T-helper 1 cell treated with Interleukin-12 subunit alpha and Interleukin-12 subunit beta and Interleukin-4 antibody, amounts not matched to agents 30 μg/mL and 1 μg/mL, for 36 hours (primary cell): ENCODE data around the gene NDE1.
"Not testable (repeated sequence)": the region's sequence is repeated elsewhere in the genome, so short reads cannot be mapped to it uniquely, and the experiment has no call there.

Experiments used
- H3K27ac Mint-ChIP-seq: one replicate; pipeline ENCODE4 v1.8.0; 2021; ENCODE audit warnings: mild to moderate bottlenecking, mixed read lengths
- H3K27me3 Mint-ChIP-seq: one replicate; pipeline ENCODE4 v1.8.0; 2021; ENCODE audit warnings: low read depth, mixed read lengths
- H3K36me3 Mint-ChIP-seq: one replicate; pipeline ENCODE4 v1.8.0; 2021; ENCODE audit warnings: low read depth, mixed read lengths
- H3K4me1 Mint-ChIP-seq: one replicate; pipeline ENCODE4 v1.8.0; 2021; ENCODE audit warnings: low read depth, mixed read lengths
- H3K4me3 Mint-ChIP-seq: one replicate; pipeline ENCODE4 v1.8.0; 2021; ENCODE audit warnings: mild to moderate bottlenecking, moderate library complexity, mixed read lengths
- H3K9me3 Mint-ChIP-seq: one replicate; pipeline ENCODE4 v1.8.0; 2021; ENCODE audit warnings: mixed read lengths

NDE1 gene

DNA sequence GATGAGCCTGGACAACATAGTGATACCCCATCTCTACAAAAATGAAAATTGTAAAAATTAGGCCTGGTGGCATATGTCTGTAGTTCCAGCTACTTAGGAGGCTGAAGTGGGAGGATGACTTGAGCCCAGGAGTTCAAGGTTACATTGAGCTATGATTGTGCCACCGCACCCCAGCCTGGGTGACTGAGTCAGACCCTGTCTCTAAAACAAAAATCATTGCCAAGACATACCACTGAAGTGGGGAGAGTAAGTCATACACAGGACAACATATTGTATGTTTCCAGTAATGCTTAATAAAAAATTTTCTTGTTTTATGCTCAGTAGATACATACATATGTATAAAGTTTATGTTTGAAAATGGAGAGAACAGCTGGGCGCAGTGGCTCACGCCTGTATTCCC is 39.2 kb downstream of the NDE1 start:
- no peaks in the 10 kb centered on the region for H3K9me3 Mint-ChIP-seq
- H3K27ac Mint-ChIP-seq = no peak overlapping the region
- peaks cover 46% of the 10 kb centered on the region for H3K36me3 Mint-ChIP-seq
- H3K4me1 Mint-ChIP-seq = no peaks in the 10 kb centered on the region
- no peak overlapping the region for H3K4me3 Mint-ChIP-seq
- H3K27me3 Mint-ChIP-seq = no peaks in the 10 kb centered on the region

GRCh38 chr16:15690296-15690695 is 40.3 kb downstream of the NDE1 start:
- Mint-ChIP-seq H3K4me3 (no peak overlapping the region), H3K27ac (no peak overlapping the region), H3K36me3 (peaks cover 50% of the 10 kb centered on the region), H3K9me3 (no peaks in the 10 kb centered on the region), H3K27me3 (no peaks in the 10 kb centered on the region), H3K4me1 (no peaks in the 10 kb centered on the region)

GRCh38 chr16:15691046-15691445 is 41.0 kb downstream of the NDE1 start:
- H3K36me3 Mint-ChIP-seq = peaks cover 47% of the 10 kb centered on the region
- no peaks in the 10 kb centered on the region for H3K27me3 Mint-ChIP-seq
- no peak overlapping the region for H3K4me3 Mint-ChIP-seq
- H3K9me3 Mint-ChIP-seq = no peaks in the 10 kb centered on the region
- H3K4me1 Mint-ChIP-seq = no peaks in the 10 kb centered on the region
- H3K27ac Mint-ChIP-seq = no peak overlapping the region

- H3K36me3 Mint-ChIP-seq = peaks cover 46% of the 10 kb centered on the region
- not testable (repeated sequence) for H3K4me1 Mint-ChIP-seq, H3K27me3 Mint-ChIP-seq, H3K4me3 Mint-ChIP-seq, H3K27ac Mint-ChIP-seq, H3K9me3 Mint-ChIP-seq
Observed at GRCh38 chr16:15692508-15692907, 42.5 kb downstream of the NDE1 start.

DNA sequence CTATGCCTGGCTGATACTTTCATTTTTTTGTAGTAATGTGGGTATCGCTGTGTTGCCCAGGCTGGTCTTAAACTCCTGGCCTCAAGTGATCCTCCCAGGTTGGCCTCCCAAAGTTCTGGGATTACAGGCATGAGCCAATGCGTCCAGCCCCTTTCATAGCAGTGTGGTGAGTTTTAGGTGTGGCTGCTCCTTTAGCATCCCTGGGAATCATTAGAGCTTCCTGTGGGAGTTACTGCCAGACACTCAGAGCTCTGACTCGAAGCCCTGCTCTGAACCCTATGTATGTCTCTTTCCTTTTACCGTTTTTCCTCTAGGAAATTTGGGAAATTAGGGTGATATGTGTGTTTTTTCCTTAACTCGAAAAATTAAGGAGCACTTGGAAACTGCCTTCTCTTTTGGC is 44.5 kb downstream of the NDE1 start:
- H3K9me3 Mint-ChIP-seq = no peaks in the 10 kb centered on the region
- no peaks in the 10 kb centered on the region for H3K4me1 Mint-ChIP-seq
- peaks cover 43% of the 10 kb centered on the region for H3K36me3 Mint-ChIP-seq
- H3K27ac Mint-ChIP-seq = no peak overlapping the region
- no peaks in the 10 kb centered on the region for H3K27me3 Mint-ChIP-seq
- no peak overlapping the region for H3K4me3 Mint-ChIP-seq

DNA sequence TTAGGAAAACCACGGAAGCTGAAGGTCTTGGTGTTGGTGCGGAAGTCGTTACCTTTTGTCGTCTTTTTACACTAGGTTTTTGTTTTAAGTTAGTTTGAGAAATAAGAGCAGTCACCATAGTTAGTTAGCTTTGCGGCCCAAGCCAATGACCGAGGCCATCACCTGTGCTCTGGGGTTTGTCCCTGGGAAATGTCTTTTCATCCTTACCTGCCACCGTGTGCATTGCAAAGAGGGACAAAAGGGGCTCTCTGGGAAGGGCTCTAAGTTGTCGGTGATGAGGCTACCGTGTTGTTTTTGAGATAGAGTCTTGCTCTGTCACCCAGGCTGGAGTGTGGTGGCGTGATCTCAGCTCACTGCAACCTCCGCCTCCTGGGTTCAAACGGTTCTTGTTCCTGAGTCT is 49.8 kb downstream of the NDE1 start:
- Mint-ChIP-seq H3K9me3 (no peaks in the 10 kb centered on the region), H3K36me3 (peaks cover 34% of the 10 kb centered on the region), H3K27me3 (no peaks in the 10 kb centered on the region), H3K4me1 (peaks cover 13% of the 10 kb centered on the region), H3K27ac (no peak overlapping the region), H3K4me3 (no peak overlapping the region)

GRCh38 chr16:15701367-15701766 is 51.3 kb downstream of the NDE1 start:
- Mint-ChIP-seq H3K4me1 (peaks cover 13% of the 10 kb centered on the region), H3K36me3 (peaks cover 35% of the 10 kb centered on the region), H3K27ac (no peak overlapping the region), H3K4me3 (no peak overlapping the region), H3K27me3 (no peaks in the 10 kb centered on the region), H3K9me3 (no peaks in the 10 kb centered on the region)

DNA sequence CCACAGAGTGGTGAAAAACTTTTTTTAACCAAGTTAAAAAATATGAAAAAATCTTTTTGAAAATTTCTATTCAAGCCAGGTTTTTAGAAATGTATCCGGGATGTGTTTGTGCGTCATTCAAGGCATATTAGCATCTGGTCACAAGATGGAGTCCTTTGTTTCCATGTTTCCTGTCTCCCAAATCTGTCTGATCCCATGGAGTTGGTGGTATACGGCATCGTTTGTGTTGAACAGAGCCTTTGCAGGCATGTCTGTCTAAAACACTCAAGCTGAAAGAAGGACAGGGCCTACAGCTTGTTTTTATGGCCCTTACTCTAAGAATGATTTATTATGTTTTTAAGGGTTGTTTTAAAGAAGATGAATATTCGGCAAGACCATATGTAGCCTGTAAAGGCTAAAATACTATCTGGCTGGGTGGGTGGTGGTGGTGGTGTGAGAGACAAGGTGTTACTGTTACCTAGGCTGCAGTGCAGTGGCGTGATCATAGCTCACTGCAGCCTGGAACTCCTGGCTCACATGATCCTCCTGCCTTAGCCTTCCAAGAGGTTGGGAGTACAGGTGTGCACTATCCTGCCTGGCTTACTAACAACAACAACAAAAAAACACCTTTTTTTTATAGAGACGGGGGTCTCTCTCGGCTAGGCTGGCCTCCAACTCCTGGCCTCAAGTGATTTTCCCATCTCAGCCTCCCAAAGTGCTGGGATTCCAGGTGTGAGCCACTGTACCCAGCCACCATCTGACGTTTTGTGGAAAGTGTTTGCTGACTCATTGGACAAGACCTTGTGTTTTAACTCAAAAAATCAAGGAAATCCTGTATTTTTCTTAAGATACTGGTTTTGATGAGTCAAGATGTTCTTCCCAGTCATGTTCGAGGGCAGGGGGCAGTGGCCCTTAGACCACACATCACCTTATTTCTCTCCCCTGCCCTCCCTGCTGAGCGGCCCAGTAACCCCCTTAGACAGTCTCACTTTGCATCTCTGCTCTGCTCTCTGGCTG is 52.2 kb downstream of the NDE1 start:
- Mint-ChIP-seq H3K27ac (no peak overlapping the region), H3K4me3 (no peak overlapping the region), H3K27me3 (no peaks in the 10 kb centered on the region), H3K36me3 (peaks cover 31% of the 10 kb centered on the region), H3K4me1 (peaks cover 13% of the 10 kb centered on the region), H3K9me3 (no peaks in the 10 kb centered on the region)

DNA sequence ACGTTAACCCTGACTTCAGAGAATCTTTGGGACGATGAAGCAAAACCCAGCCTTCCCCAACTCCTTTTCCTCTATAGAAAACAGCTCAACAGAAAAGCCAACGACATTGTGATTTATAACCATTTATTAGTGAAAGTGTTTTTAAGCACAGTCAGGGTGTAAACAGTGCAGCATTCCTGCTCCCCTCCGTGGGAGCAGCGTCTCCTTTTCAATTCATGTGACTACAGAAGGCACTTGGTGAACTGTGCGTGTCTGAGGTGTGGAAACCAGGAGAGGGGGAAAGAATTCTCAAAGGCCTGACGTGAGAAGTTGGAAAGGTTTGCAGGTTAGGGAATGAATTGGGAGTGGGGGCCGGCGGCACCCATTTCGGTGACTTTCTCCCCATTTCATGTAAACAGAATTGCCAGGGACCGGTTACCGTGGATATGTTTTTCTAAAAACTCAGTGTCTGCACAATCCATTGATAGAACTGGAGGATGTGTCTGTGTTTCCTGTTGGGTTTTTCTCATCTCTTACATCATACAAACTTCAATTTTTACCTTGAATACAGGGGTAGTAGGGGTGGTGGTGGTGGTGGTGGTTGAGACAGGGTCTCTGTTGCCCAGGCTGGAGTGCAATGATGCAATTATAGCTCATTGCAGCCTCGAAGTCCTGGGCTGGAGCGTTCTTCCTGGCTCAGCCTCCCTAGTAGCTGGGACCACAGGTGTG is 53.1 kb downstream of the NDE1 start:
- Mint-ChIP-seq H3K4me1 (peaks cover 13% of the 10 kb centered on the region), H3K4me3 (no peak overlapping the region), H3K36me3 (peaks cover 31% of the 10 kb centered on the region), H3K9me3 (no peaks in the 10 kb centered on the region), H3K27me3 (no peaks in the 10 kb centered on the region), H3K27ac (peak overlapping the region; percentile 10)

DNA sequence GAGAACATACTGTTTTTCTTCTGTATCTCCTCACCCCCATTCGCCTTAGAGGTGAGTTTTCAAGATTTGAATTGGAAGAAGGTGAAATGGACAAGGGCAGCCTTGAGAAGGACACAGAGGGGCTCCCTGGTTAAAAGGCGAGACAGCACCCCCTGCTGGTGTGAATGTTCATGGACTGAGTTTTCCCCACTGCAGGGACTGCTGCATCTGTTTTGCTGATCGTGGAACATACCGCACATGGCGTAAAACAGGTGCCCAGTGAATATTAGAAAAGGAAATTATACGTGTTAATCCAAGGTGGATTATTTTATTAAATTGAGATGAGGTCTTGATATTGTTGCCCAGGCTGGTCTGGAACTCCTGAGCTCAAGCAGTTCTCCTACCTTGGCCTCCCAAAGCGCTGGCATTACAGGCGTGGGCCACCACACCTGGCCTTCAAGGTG is 54.5 kb downstream of the NDE1 start:
- Mint-ChIP-seq H3K27me3 (no peaks in the 10 kb centered on the region), H3K27ac (peak overlapping the region; percentile 16), H3K36me3 (peaks cover 27% of the 10 kb centered on the region), H3K4me3 (no peak overlapping the region), H3K9me3 (no peaks in the 10 kb centered on the region), H3K4me1 (peaks cover 13% of the 10 kb centered on the region)

GRCh38 chr16:15705064-15705565 is 55.1 kb downstream of the NDE1 start:
- Mint-ChIP-seq H3K36me3 (peaks cover 23% of the 10 kb centered on the region), H3K27ac (no peak overlapping the region), H3K27me3 (no peaks in the 10 kb centered on the region), H3K4me3 (no peak overlapping the region), H3K4me1 (peaks cover 13% of the 10 kb centered on the region), H3K9me3 (no peaks in the 10 kb centered on the region)

- H3K27me3 Mint-ChIP-seq = no peaks in the 10 kb centered on the region
- no peaks in the 10 kb centered on the region for H3K9me3 Mint-ChIP-seq
- no peak overlapping the region for H3K4me3 Mint-ChIP-seq
- peaks cover 17% of the 10 kb centered on the region for H3K36me3 Mint-ChIP-seq
- peaks cover 13% of the 10 kb centered on the region for H3K4me1 Mint-ChIP-seq
- H3K27ac Mint-ChIP-seq = no peak overlapping the region
Observed at GRCh38 chr16:15707332-15707731, 57.3 kb downstream of the NDE1 start.

DNA sequence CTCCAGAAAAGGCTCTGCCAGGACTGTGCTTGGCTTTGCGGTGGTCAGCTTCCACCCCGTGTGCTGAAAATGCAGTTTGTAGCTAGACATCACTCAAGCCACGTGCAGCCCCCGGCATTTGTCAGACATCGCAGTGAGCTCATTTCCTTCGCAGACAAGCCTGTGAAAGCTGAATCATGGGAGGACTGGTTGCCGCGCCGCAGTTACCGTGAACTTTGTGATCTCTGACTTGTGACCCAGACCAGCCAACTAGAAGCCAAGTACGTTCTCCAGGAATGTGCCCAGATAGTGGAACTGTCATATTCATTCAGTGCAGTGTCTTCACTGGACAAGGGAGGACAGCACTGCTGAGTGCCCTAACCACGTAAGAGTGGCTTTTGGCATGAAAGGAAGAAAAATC is 58.1 kb downstream of the NDE1 start:
- H3K9me3 Mint-ChIP-seq = no peaks in the 10 kb centered on the region
- H3K36me3 Mint-ChIP-seq = peaks cover 15% of the 10 kb centered on the region
- peaks cover 9% of the 10 kb centered on the region for H3K4me1 Mint-ChIP-seq
- no peaks in the 10 kb centered on the region for H3K27me3 Mint-ChIP-seq
- H3K4me3 Mint-ChIP-seq = no peak overlapping the region
- H3K27ac Mint-ChIP-seq = no peak overlapping the region

- no peaks in the 10 kb centered on the region for H3K9me3 Mint-ChIP-seq
- no peak overlapping the region for H3K27ac Mint-ChIP-seq
- H3K36me3 Mint-ChIP-seq = peaks cover 14% of the 10 kb centered on the region
- no peaks in the 10 kb centered on the region for H3K27me3 Mint-ChIP-seq
- H3K4me1 Mint-ChIP-seq = no peaks in the 10 kb centered on the region
- no peak overlapping the region for H3K4me3 Mint-ChIP-seq
Observed at GRCh38 chr16:15708997-15709396, 59.0 kb downstream of the NDE1 start.
